Trophoblast cell (in vitro differentiated cells and primary cell): ENCODE results near the gene VPS33B.

Experiments used
- DNase-seq, 2 donors: peaks; one replicate each; pipeline ENCODE4 v3.0.0-alpha.2; 2016
- H2AFZ ChIP-seq: 2 replicates; pipeline ENCODE4 v1.6.1; 2013; ENCODE audit warnings: low read length, moderate library complexity, mild to moderate bottlenecking; ENCODE audit not compliant: insufficient read depth, poor library complexity
- H2AK5ac ChIP-seq: 2 replicates; pipeline ENCODE4 v1.6.1; 2013; ENCODE audit warnings: mild to moderate bottlenecking, low read length
- H2BK120ac ChIP-seq: 2 replicates; pipeline ENCODE4 v1.6.1; 2013; ENCODE audit warnings: low read length, mild to moderate bottlenecking, moderate library complexity; ENCODE audit not compliant: insufficient read depth, poor library complexity
- H2BK12ac ChIP-seq: 2 replicates; pipeline ENCODE4 v1.6.1; 2013; ENCODE audit warnings: mild to moderate bottlenecking, low read length, moderate library complexity
- H2BK5ac ChIP-seq: 2 replicates; pipeline ENCODE4 v1.6.1; 2013; ENCODE audit warnings: low read length, low read depth, moderate library complexity, mild to moderate bottlenecking; ENCODE audit not compliant: poor library complexity
- H3K14ac ChIP-seq: 2 replicates; pipeline ENCODE4 v1.6.1; 2013; ENCODE audit warnings: mild to moderate bottlenecking, low read length
- H3K18ac ChIP-seq: 2 replicates; pipeline ENCODE4 v1.6.1; 2013; ENCODE audit warnings: mild to moderate bottlenecking, low read length
- H3K23ac ChIP-seq: 2 replicates; pipeline ENCODE4 v1.6.1; 2013; ENCODE audit warnings: low read length
- H3K27ac ChIP-seq: 2 replicates; pipeline ENCODE4 v1.5.1; 2013; ENCODE audit warnings: low read depth, mild to moderate bottlenecking, inconsistent platforms, low read length, moderate library complexity
- H3K27me3 ChIP-seq: 2 replicates; pipeline ENCODE4 v1.6.1; 2013; ENCODE audit warnings: inconsistent platforms, mild to moderate bottlenecking, low read length, moderate library complexity; ENCODE audit not compliant: insufficient read depth
- H3K36me3 ChIP-seq, 2 experiments: 1 replicate in 1 of 2; 2 replicates in 1 of 2; pipeline ENCODE4 v1.6.1; 2013; ENCODE audit warnings: low read length in 2 of 2, mild to moderate bottlenecking in 2 of 2, moderate library complexity in 1 of 2; ENCODE audit not compliant: insufficient read depth in 2 of 2, control insufficient read depth in 1 of 2
- H3K4ac ChIP-seq: 2 replicates; pipeline ENCODE4 v1.6.1; 2013; ENCODE audit warnings: low read depth, mild to moderate bottlenecking, low read length, moderate library complexity
- H3K4me1 ChIP-seq, 2 experiments: 1 replicate in 1 of 2; 2 replicates in 1 of 2; pipeline ENCODE4 v1.6.1; 2013; ENCODE audit warnings: low read length in 2 of 2, mild to moderate bottlenecking in 2 of 2, moderate library complexity in 1 of 2; ENCODE audit not compliant: insufficient read depth in 2 of 2, control insufficient read depth in 1 of 2
- H3K4me2 ChIP-seq: 2 replicates; pipeline ENCODE4 v1.6.1; 2013; ENCODE audit warnings: inconsistent platforms, mild to moderate bottlenecking, low read length, moderate library complexity
- H3K4me3 ChIP-seq: 2 replicates; pipeline ENCODE4 v1.5.1; 2013; ENCODE audit warnings: mild to moderate bottlenecking, low read depth, low read length, inconsistent platforms
- H3K79me1 ChIP-seq: one replicate; pipeline ENCODE4 v1.6.1; 2013; ENCODE audit warnings: low read length
- H3K79me2 ChIP-seq: 2 replicates; pipeline ENCODE4 v1.6.1; 2013; ENCODE audit warnings: low read length, mild to moderate bottlenecking; ENCODE audit not compliant: control insufficient read depth, insufficient read depth, poor library complexity
- H3K9ac ChIP-seq: 2 replicates; pipeline ENCODE4 v1.6.1; 2013; ENCODE audit warnings: mild to moderate bottlenecking, low read length
- H3K9me3 ChIP-seq: 2 replicates; pipeline ENCODE4 v1.6.1; 2013; ENCODE audit warnings: low read depth, mild to moderate bottlenecking, control low read depth, inconsistent platforms, low read length; ENCODE audit not compliant: insufficient read depth
- H4K12ac ChIP-seq: 2 replicates; pipeline ENCODE4 v1.6.1; 2013; ENCODE audit warnings: low read depth, mild to moderate bottlenecking, low read length, moderate library complexity
- H4K8ac ChIP-seq: 2 replicates; pipeline ENCODE4 v1.6.1; 2013; ENCODE audit warnings: low read depth, mild to moderate bottlenecking, low read length, moderate library complexity
- H4K91ac ChIP-seq: one replicate; pipeline ENCODE4 v1.6.1; 2013; ENCODE audit warnings: low read depth, mild to moderate bottlenecking, low read length, moderate library complexity
- WGBS: extraction: QIAGEN DNeasy Blood & Tissue Kit; methylation state at CpG from one replicate; pipeline ENCODE4 v1.1.7; 2013; ENCODE audit warnings: missing lambda C conversion rate; ENCODE audit not compliant: insufficient read length, insufficient coverage; ENCODE audit errors: extremely low coverage; 5-methylcytosine and 5-hydroxymethylcytosine counted together

Gene VPS33B

GRCh38 chr15:90982135-90982534 lies 40.3 kb downstream of the VPS33B start:
- no peak overlapping the region for H3K9ac ChIP-seq
- no CpG with 5 or more reads among the region's 5 CpGs for WGBS
- H3K23ac ChIP-seq, result no peak overlapping the region
- H3K27me3 ChIP-seq, result no peaks in the 10 kb centered on the region
- no peak overlapping the region for H3K18ac ChIP-seq
- H3K9me3 ChIP-seq, result no peaks in the 10 kb centered on the region
- H3K79me2 ChIP-seq, result peaks cover 9% of the 10 kb centered on the region
- H4K8ac ChIP-seq, result no peak overlapping the region
- H4K12ac ChIP-seq, result no peak overlapping the region
- no peak overlapping the region for H2AFZ ChIP-seq
- H3K4me3 ChIP-seq, result no peak overlapping the region
- H4K91ac ChIP-seq, result no peak overlapping the region
- H3K27ac ChIP-seq, result no peak overlapping the region
- peaks cover 25 to 48% of the 10 kb centered on the region in 2 experiments for H3K36me3 ChIP-seq
- H2AK5ac ChIP-seq, result no peak overlapping the region
- no peak overlapping the region for H2BK5ac ChIP-seq
- no peaks in the 10 kb centered on the region for H3K79me1 ChIP-seq
- no peak overlapping the region for H3K14ac ChIP-seq
- no peak overlapping the region for H3K4ac ChIP-seq
- H2BK120ac ChIP-seq, result no peak overlapping the region
- no peak overlapping the region for H3K4me2 ChIP-seq
- no peak overlapping the region for H2BK12ac ChIP-seq
- DNase-seq, result no peak
- no peaks in the 10 kb centered on the region for H3K4me1 ChIP-seq

GRCh38 chr15:90981681-90982080 lies 40.7 kb downstream of the VPS33B start:
- no CpG with 5 or more reads among the region's 6 CpGs for WGBS
- Histone ChIP-seq H3K23ac (no peak overlapping the region), H3K27me3 (no peaks in the 10 kb centered on the region)

GRCh38 chr15:90979582-90979981 lies 42.8 kb downstream of the VPS33B start:
- Histone ChIP-seq H4K8ac (no peak overlapping the region), H3K23ac (no peak overlapping the region), H3K36me3 (peaks cover 35 to 67% of the 10 kb centered on the region in 2 experiments), H3K18ac (no peak overlapping the region), H2BK12ac (no peak overlapping the region), H2AK5ac (no peak overlapping the region), H2BK120ac (no peak overlapping the region), H3K79me1 (no peaks in the 10 kb centered on the region), H3K9me3 (no peaks in the 10 kb centered on the region), H3K9ac (no peak overlapping the region), H3K27me3 (no peaks in the 10 kb centered on the region), H3K79me2 (peaks cover 2% of the 10 kb centered on the region), H3K4me2 (no peak overlapping the region), H3K4me1 (no peaks in the 10 kb centered on the region), H3K14ac (no peak overlapping the region), H2AFZ (no peak overlapping the region), H4K12ac (no peak overlapping the region), H2BK5ac (no peak overlapping the region), H3K4ac (no peak overlapping the region), H4K91ac (no peak overlapping the region), H3K27ac (no peak overlapping the region), H3K4me3 (no peak overlapping the region)
- WGBS, result no CpG with 5 or more reads among the region's 1 CpG
- DNase-seq, result no peak

More at GRCh38 chr15:90981681-90982080, 40.7 kb downstream of the VPS33B start:
- H3K4me2 ChIP-seq, result no peak overlapping the region
- DNase-seq, result no peak
- H3K14ac ChIP-seq, result no peak overlapping the region
- H2AK5ac ChIP-seq, result no peak overlapping the region
- H3K79me1 ChIP-seq, result no peaks in the 10 kb centered on the region
- H2AFZ ChIP-seq, result no peak overlapping the region
- no peak overlapping the region for H2BK120ac ChIP-seq
- no peaks in the 10 kb centered on the region for H3K9me3 ChIP-seq
- H3K27ac ChIP-seq, result no peak overlapping the region
- H3K4ac ChIP-seq, result no peak overlapping the region
- H3K9ac ChIP-seq, result no peak overlapping the region
- no peak overlapping the region for H2BK5ac ChIP-seq
- no peaks in the 10 kb centered on the region for H3K4me1 ChIP-seq
- H2BK12ac ChIP-seq, result no peak overlapping the region
- peaks cover 28 to 51% of the 10 kb centered on the region in 2 experiments for H3K36me3 ChIP-seq
- H3K18ac ChIP-seq, result no peak overlapping the region
- no peak overlapping the region for H3K4me3 ChIP-seq
- no peak overlapping the region for H4K12ac ChIP-seq
- no peak overlapping the region for H4K8ac ChIP-seq
- H3K79me2 ChIP-seq, result peaks cover 9% of the 10 kb centered on the region
- H4K91ac ChIP-seq, result no peak overlapping the region

GRCh38 chr15:90974216-90974615 lies 48.2 kb downstream of the VPS33B start:
- no CpG with 5 or more reads among the region's 21 CpGs for WGBS

More at GRCh38 chr15:90974216-90974615, 48.2 kb downstream of the VPS33B start:
- Histone ChIP-seq H3K9me3 (peaks cover 1% of the 10 kb centered on the region), H3K14ac (no peak overlapping the region), H2AFZ (no peak overlapping the region), H3K27ac (no peak overlapping the region), H3K36me3 (peaks cover 44 to 70% of the 10 kb centered on the region in 2 experiments), H4K91ac (no peak overlapping the region), H3K18ac (no peak overlapping the region), H3K23ac (no peak overlapping the region), H3K4me1 (no peaks in the 10 kb centered on the region), H2BK12ac (no peak overlapping the region), H2BK120ac (no peak overlapping the region), H4K12ac (no peak overlapping the region), H3K4me3 (no peak overlapping the region), H3K4me2 (no peak overlapping the region), H3K9ac (no peak overlapping the region), H3K79me1 (no peaks in the 10 kb centered on the region), H2BK5ac (no peak overlapping the region), H3K79me2 (no peaks in the 10 kb centered on the region), H2AK5ac (no peak overlapping the region), H3K27me3 (no peaks in the 10 kb centered on the region), H3K4ac (no peak overlapping the region), H4K8ac (no peak overlapping the region)
- DNase-seq, result no peak
